Cardiac muscle cell (in vitro differentiated cells and primary cell): ENCODE results near the gene ARHGAP30. TPM values are rescaled to one million over a fixed set of nuclear protein-coding genes. Genes with fewer than 3 reads are reported as not detected.

ENCODE experiments used
- DNase-seq, 2 donors: peaks; one replicate each; pipeline versions ENCODE4 v3.0.0 to v3.0.0-alpha.2; 2010 to 2017; ENCODE audit warnings: low read depth in 1 of 2, low spot score in 1 of 2
- H3K27ac ChIP-seq: fragments of 200-600 bp; sonication (generic); 2 replicates; pipeline ENCODE4 v1.5.1; 2016
- H3K27me3 ChIP-seq: fragments of 200-600 bp; sonication (generic); 2 replicates; pipeline ENCODE4 v1.6.0; 2016; ENCODE audit warnings: control low read depth
- H3K36me3 ChIP-seq: fragments of 200-600 bp; sonication (generic); 2 replicates; pipeline ENCODE4 v1.5.1; 2016; ENCODE audit warnings: control low read depth
- H3K4me1 ChIP-seq: fragments of 200-600 bp; sonication (generic); 2 replicates; pipeline ENCODE4 v1.8.1; 2017; ENCODE audit warnings: low read depth, mild to moderate bottlenecking, mixed run types
- H3K4me3 ChIP-seq: fragments of 200-600 bp; sonication (generic); 2 replicates; pipeline ENCODE4 v1.5.1; 2016; ENCODE audit warnings: mild to moderate bottlenecking
- H3K9me3 ChIP-seq: fragments of 200-600 bp; sonication (generic); 2 replicates; pipeline ENCODE4 v1.5.1; 2017; ENCODE audit warnings: low read depth, mild to moderate bottlenecking, control low read depth
- CTCF ChIP-seq: IDR thresholded peaks from 2 replicates; pipeline ENCODE4 v1.5.1; 2012; ENCODE audit warnings: low read depth, mild to moderate bottlenecking, low read length
- polyA plus RNA-seq: library from polyadenylated mRNA; unstranded; fragments of >200 nt; fragmentation: Nextera tagmentation; extraction: Ambion mirVana; gene quantifications from 2 replicates; pipeline ENCODE4 v1.2.1, GENCODE V29; 2016
- total RNA-seq: library from RNA; depleted of rRNA; stranded (reverse); fragments of >200 nt; gene quantifications from 2 replicates; pipeline ENCODE4 v1.2.3, GENCODE V29; 2016

The ARHGAP30 gene
- total and polyA plus RNA-seq, 2 experiments from 2014 or later = 1.9 TPM; not detected in 1

- no peak for DNase-seq
- no peaks in the 10 kb centered on the region for H3K27me3 ChIP-seq
- H3K27ac ChIP-seq = no peak overlapping the region
Observed at GRCh38 chr1:161084597-161084988, 14.9 kb upstream of the ARHGAP30 start.

GRCh38 chr1:161083748-161084596 lies 14.3 kb upstream of the ARHGAP30 start:
- no peak overlapping the region for H3K4me3 ChIP-seq
- no peak overlapping the region for H3K27ac ChIP-seq
- TF ChIP-seq CTCF = no peak
- H3K36me3 ChIP-seq = no peaks in the 10 kb centered on the region
- no peaks in the 10 kb centered on the region for H3K9me3 ChIP-seq
- H3K4me1 ChIP-seq = no peaks in the 10 kb centered on the region
- H3K27me3 ChIP-seq = no peaks in the 10 kb centered on the region
- DNase-seq = peak in 1 of 2 donors; percentile 47

More at GRCh38 chr1:161084597-161084988, 14.9 kb upstream of the ARHGAP30 start:
- no peak for TF ChIP-seq CTCF
- H3K36me3 ChIP-seq = no peaks in the 10 kb centered on the region
- H3K9me3 ChIP-seq = no peaks in the 10 kb centered on the region
- no peaks in the 10 kb centered on the region for H3K4me1 ChIP-seq
- H3K4me3 ChIP-seq = no peak overlapping the region

GRCh38 chr1:161082996-161083747 lies 13.5 kb upstream of the ARHGAP30 start:
- Histone ChIP-seq H3K9me3 (no peaks in the 10 kb centered on the region), H3K36me3 (no peaks in the 10 kb centered on the region), H3K27ac (no peak overlapping the region), H3K27me3 (no peaks in the 10 kb centered on the region), H3K4me3 (no peak overlapping the region), H3K4me1 (no peaks in the 10 kb centered on the region)
- no peak for TF ChIP-seq CTCF
- DNase-seq = peak in 1 of 2 donors; percentile 94

GRCh38 chr1:161082483-161082882 lies 12.8 kb upstream of the ARHGAP30 start:
- H3K36me3 ChIP-seq = no peaks in the 10 kb centered on the region
- no peaks in the 10 kb centered on the region for H3K4me1 ChIP-seq
- no peak overlapping the region for H3K4me3 ChIP-seq
- no peak for DNase-seq
- H3K27ac ChIP-seq = no peak overlapping the region
- TF ChIP-seq CTCF = no peak
- no peaks in the 10 kb centered on the region for H3K9me3 ChIP-seq
- no peaks in the 10 kb centered on the region for H3K27me3 ChIP-seq

GRCh38 chr1:161081519-161081918 lies 11.8 kb upstream of the ARHGAP30 start:
- DNase-seq = no peak
- Histone ChIP-seq H3K4me3 (no peak overlapping the region), H3K27ac (no peak overlapping the region), H3K4me1 (no peaks in the 10 kb centered on the region), H3K9me3 (no peaks in the 10 kb centered on the region), H3K36me3 (no peaks in the 10 kb centered on the region), H3K27me3 (no peaks in the 10 kb centered on the region)
- TF ChIP-seq CTCF = no peak
